Measurements from ENCODE around the gene ADAD2.

ADAD2 gene

DNA sequence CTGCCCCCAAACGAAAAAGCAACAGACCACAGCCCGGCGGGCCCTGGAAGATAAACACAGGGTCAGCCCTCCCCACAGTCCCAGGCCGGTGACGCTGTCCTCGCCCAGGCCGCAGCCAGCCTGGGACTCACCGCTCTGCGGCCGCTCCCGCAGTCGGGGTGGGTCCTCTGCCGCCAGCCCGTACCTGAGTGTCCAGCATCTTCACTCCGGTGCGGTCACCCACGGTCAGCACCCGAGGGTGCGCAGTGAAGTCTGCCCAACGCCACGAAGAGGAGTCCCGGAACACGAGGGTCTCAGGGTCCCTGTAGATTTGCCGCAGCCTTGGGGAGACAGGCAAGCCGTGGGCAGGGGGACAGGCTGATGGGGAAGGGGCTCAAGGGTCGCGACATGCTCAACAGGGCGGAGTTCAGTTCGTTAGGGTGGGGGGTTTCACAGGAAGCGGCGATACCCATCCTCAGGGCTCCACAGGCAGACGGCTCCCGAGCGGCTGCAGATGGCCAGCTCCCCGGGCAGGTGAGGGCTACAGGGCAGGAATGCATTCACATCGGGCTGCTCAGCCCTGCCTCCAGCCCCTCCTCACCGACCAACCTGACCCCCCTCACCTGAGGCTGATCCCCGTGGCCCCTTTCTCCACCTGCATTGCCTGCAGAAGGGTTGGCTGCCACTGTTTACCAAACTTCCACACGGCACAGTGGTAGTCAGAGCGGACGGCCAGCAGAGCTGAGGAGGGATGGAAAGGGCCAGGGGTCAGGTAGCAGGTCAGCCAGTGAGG, 9.6 kb upstream of the ADAD2 start:
- no peaks in the 10 kb centered on the region for H3F3A ChIP-seq (ENCODE audit: insufficient read depth, low read length)
- H3K4me2 ChIP-seq (ENCODE audit: low read depth, low read length): no peak overlapping the region
- no peaks in the 10 kb centered on the region for H3K36me3 ChIP-seq (replicated peaks; ENCODE audit: insufficient read depth, low read length)
- no peak for DNase-seq
- no peaks in the 10 kb centered on the region for H4K20me1 ChIP-seq (ENCODE audit: insufficient read depth, low read length)
- H2AFZ ChIP-seq (ENCODE audit: low read length): no peak overlapping the region
- H3K9ac ChIP-seq (ENCODE audit: low read length): no peak overlapping the region
- no peak overlapping the region for H3K4me3 ChIP-seq (ENCODE audit: low read length)
- H3K27ac ChIP-seq (ENCODE audit: low read length): no peak overlapping the region
- TF ChIP-seq EZH2phosphoT487 (IDR thresholded peaks at IDR 0.05; ENCODE audit: low read length) (no peak), EZH2 (optimal IDR thresholded peaks at IDR 0.05; ENCODE audit: low read depth, low read length) (no peak)
- TF ChIP-seq, protein P1, sequence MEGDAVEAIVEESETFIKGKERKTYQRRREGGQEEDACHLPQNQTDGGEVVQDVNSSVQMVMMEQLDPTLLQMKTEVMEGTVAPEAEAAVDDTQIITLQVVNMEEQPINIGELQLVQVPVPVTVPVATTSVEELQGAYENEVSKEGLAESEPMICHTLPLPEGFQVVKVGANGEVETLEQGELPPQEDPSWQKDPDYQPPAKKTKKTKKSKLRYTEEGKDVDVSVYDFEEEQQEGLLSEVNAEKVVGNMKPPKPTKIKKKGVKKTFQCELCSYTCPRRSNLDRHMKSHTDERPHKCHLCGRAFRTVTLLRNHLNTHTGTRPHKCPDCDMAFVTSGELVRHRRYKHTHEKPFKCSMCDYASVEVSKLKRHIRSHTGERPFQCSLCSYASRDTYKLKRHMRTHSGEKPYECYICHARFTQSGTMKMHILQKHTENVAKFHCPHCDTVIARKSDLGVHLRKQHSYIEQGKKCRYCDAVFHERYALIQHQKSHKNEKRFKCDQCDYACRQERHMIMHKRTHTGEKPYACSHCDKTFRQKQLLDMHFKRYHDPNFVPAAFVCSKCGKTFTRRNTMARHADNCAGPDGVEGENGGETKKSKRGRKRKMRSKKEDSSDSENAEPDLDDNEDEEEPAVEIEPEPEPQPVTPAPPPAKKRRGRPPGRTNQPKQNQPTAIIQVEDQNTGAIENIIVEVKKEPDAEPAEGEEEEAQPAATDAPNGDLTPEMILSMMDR (IDR thresholded peaks at IDR 0.05; ENCODE audit: low read length): no peak
- no peaks in the 10 kb centered on the region for H3K9me2 ChIP-seq (replicated peaks; ENCODE audit: insufficient read depth, low read length)
- H3K27me3 ChIP-seq (replicated peaks; ENCODE audit: insufficient read depth, low read length): no peaks in the 10 kb centered on the region
- H3K79me2 ChIP-seq (ENCODE audit: low read length): peaks cover 21% of the 10 kb centered on the region
- peaks cover 7% of the 10 kb centered on the region; the same call in 1 of the 2 replicates for H3K4me1 ChIP-seq (ENCODE audit: low read length)
- no peaks in the 10 kb centered on the region for H3K9me3 ChIP-seq (replicated peaks; ENCODE audit: insufficient read depth, low read length)

DNA sequence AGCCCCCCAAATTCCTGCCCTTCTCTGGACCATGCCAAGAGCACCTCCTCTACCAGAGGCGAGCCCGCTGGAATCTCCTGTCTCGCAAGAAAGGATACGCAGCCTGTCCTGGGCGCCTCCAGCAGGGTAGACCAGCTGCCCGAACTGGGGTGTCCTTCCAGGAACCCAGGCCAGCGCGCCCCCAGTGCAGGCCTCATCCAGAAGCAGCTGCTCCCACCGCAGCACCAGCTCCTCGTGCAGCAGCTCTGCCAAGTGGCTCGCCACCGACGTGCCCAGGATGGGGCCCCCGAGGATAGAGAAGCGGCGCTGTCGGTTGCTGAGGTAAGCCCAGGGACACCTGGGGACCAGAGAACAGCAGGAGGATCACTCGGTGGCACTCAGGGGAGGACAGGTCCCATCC, 8.9 kb upstream of the ADAD2 start:
- no peak for DNase-seq
- Histone ChIP-seq H3K36me3 (replicated peaks; ENCODE audit: insufficient read depth, low read length) (no peaks in the 10 kb centered on the region), H3F3A (ENCODE audit: insufficient read depth, low read length) (no peaks in the 10 kb centered on the region), H3K27me3 (replicated peaks; ENCODE audit: insufficient read depth, low read length) (no peaks in the 10 kb centered on the region), H3K4me2 (ENCODE audit: low read depth, low read length) (no peak overlapping the region), H3K4me1 (ENCODE audit: low read length) (no peaks in the 10 kb centered on the region), H3K9me3 (replicated peaks; ENCODE audit: insufficient read depth, low read length) (no peaks in the 10 kb centered on the region), H3K27ac (ENCODE audit: low read length) (no peak overlapping the region), H3K9me2 (replicated peaks; ENCODE audit: insufficient read depth, low read length) (no peaks in the 10 kb centered on the region), H3K4me3 (ENCODE audit: low read length) (no peak overlapping the region), H3K9ac (ENCODE audit: low read length) (no peak overlapping the region), H4K20me1 (ENCODE audit: insufficient read depth, low read length) (no peaks in the 10 kb centered on the region), H2AFZ (ENCODE audit: low read length) (no peak overlapping the region), H3K79me2 (ENCODE audit: low read length) (peaks cover 27% of the 10 kb centered on the region)
- TF ChIP-seq EZH2 (optimal IDR thresholded peaks at IDR 0.05; ENCODE audit: low read depth, low read length): no peak
- no peak for TF ChIP-seq EZH2phosphoT487 (IDR thresholded peaks at IDR 0.05; ENCODE audit: low read length)
- TF ChIP-seq, protein P1 (IDR thresholded peaks at IDR 0.05; ENCODE audit: low read length): no peak

DNA sequence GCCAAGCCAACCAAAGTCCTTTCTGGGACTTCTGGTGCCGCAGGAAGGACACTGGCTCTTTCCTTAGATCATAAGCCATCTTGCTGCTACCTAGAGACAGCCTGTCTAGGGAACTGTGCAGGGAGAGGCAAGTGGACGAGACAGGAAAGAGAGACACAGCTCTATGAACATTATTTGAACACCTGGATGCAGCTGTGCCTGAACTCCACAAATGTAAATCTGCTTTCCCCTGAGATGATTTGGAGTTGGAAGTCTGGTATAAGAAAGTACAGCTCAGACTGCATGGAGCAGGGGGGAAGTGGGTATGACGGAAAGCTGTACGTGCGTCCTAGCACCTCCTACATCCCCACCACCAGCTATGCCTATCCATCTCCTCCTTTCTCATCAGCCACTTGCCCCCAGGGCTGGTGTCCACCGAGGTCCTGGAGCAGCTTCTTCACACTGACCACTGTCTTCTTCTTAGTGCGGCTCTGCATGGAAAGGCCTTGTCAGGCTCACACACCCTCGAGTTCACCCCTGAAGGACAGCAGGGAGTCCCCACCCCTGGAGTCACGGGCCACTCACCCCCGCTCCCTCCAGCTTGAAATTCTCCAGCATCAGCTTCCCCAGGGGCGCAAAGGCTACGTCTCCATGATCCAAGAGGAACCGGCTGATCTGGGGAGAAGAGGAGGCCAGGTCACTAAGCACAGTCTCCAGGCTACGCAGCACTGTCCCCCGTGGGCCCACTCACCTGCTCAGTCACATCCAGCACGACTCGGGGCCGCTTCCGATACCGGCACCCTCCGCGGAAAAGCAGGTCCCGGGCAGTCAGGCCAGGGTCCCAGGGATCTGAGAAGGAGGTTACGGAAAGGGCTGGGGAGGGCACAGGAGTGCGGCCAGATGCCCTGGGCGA, 8.0 kb upstream of the ADAD2 start:
- no peaks in the 10 kb centered on the region for H3K4me1 ChIP-seq (ENCODE audit: low read length)

More for the DNA sequence above, 8.0 kb upstream of the ADAD2 start:
- H3K9ac ChIP-seq (ENCODE audit: low read length): no peak overlapping the region
- no peak overlapping the region for H3K4me3 ChIP-seq (ENCODE audit: low read length)
- H3K4me2 ChIP-seq (ENCODE audit: low read depth, low read length): no peak overlapping the region
- H3K9me3 ChIP-seq (replicated peaks; ENCODE audit: insufficient read depth, low read length): no peaks in the 10 kb centered on the region
- H3K27ac ChIP-seq (ENCODE audit: low read length): no peak overlapping the region
- no peaks in the 10 kb centered on the region for H4K20me1 ChIP-seq (ENCODE audit: insufficient read depth, low read length)
- no peaks in the 10 kb centered on the region for H3F3A ChIP-seq (ENCODE audit: insufficient read depth, low read length)
- no peak overlapping the region for H2AFZ ChIP-seq (ENCODE audit: low read length)
- TF ChIP-seq EZH2phosphoT487 (IDR thresholded peaks at IDR 0.05; ENCODE audit: low read length) (no peak), EZH2 (optimal IDR thresholded peaks at IDR 0.05; ENCODE audit: low read depth, low read length) (no peak)
- TF ChIP-seq, protein P1 (IDR thresholded peaks at IDR 0.05; ENCODE audit: low read length): no peak
- H3K27me3 ChIP-seq (replicated peaks; ENCODE audit: insufficient read depth, low read length): no peaks in the 10 kb centered on the region
- H3K36me3 ChIP-seq (replicated peaks; ENCODE audit: insufficient read depth, low read length): no peaks in the 10 kb centered on the region
- DNase-seq: no peak
- peaks cover 27% of the 10 kb centered on the region for H3K79me2 ChIP-seq (ENCODE audit: low read length)
- no peaks in the 10 kb centered on the region for H3K9me2 ChIP-seq (replicated peaks; ENCODE audit: insufficient read depth, low read length)

Data from MM.1S (cell line).